Measurements from ENCODE around the gene MB21D2. TPM values are rescaled to one million over a fixed set of nuclear protein-coding genes. Genes with fewer than 3 reads are reported as not detected.

MB21D2 gene
- total and polyA plus RNA-seq, 2 experiments from 2014 or later = 8.1 to 35.9 TPM

GRCh38 chr3:192928016-192928415, 10.4 kb upstream of the MB21D2 start:
- no peak overlapping the region for H3K27ac Mint-ChIP-seq
- TF ChIP-seq ZNF331 (CRISPR knock-in tag; IDR thresholded peaks at IDR 0.05; ENCODE audit: low read depth) = no peak
- TF ChIP-seq ZNF114 (CRISPR knock-in tag; IDR thresholded peaks at IDR 0.05) = no peak
- no peak for TF ChIP-seq NANOG (IDR thresholded peaks at IDR 0.05; ENCODE audit: borderline replicate concordance)
- no peak for TF ChIP-seq EZH2phosphoT487 (IDR thresholded peaks at IDR 0.05; ENCODE audit: unreplicated experiment)
- TF ChIP-seq STAT1 (IDR thresholded peaks at IDR 0.05; ENCODE audit: unreplicated experiment) = no peak
- no peak for TF ChIP-seq CREB1 (CRISPR knock-in tag; IDR thresholded peaks at IDR 0.05; ENCODE audit: low read depth)
- no peak for TF ChIP-seq CTCF (conservative IDR thresholded peaks at IDR 0.05; ENCODE audit: low read depth in 2 of 2)
- TF ChIP-seq POLR2AphosphoS5 (IDR thresholded peaks at IDR 0.05; ENCODE audit: low read depth) = no peak
- TF ChIP-seq REST (IDR thresholded peaks at IDR 0.05; ENCODE audit: unreplicated experiment) = no peak
- no peaks in the 10 kb centered on the region for H3K79me2 ChIP-seq (replicated peaks; ENCODE audit: insufficient read depth)
- ATAC-seq (no peak), DNase-seq (ENCODE audit: low spot score) (no peak)
- no peak overlapping the region for H3K4me3 Mint-ChIP-seq
- H3K27ac ChIP-seq (ENCODE audit: low read depth) = no peak overlapping the region
- H2AFZ ChIP-seq = no peak overlapping the region
- H3K4me2 ChIP-seq = no peak overlapping the region
- H3K9me2 ChIP-seq (ENCODE audit: insufficient read depth) = no peaks in the 10 kb centered on the region
- no peaks in the 10 kb centered on the region for H3K36me3 Mint-ChIP-seq (ENCODE audit: low read depth)
- H3K27me3 Mint-ChIP-seq (ENCODE audit: insufficient read depth, low read depth, poor library complexity) = no peaks in the 10 kb centered on the region
- no peak overlapping the region for H3K4me3 ChIP-seq
- H3K36me3 ChIP-seq (ENCODE audit: insufficient read depth) = no peaks in the 10 kb centered on the region
- H3K9me3 Mint-ChIP-seq = no peaks in the 10 kb centered on the region
- H3F3A ChIP-seq (replicated peaks; ENCODE audit: low read depth) = no peaks in the 10 kb centered on the region
- H3K4me1 ChIP-seq (ENCODE audit: insufficient read depth) = peaks cover 12% of the 10 kb centered on the region
- H3K27me3 ChIP-seq (ENCODE audit: insufficient read depth) = no peaks in the 10 kb centered on the region
- H4K20me1 ChIP-seq (replicated peaks; ENCODE audit: insufficient read depth) = no peaks in the 10 kb centered on the region
- peaks cover 19% of the 10 kb centered on the region for H3K4me1 Mint-ChIP-seq

GRCh38 chr3:192927016-192927415, 9.4 kb upstream of the MB21D2 start:
- H3K4me1 ChIP-seq (ENCODE audit: insufficient read depth) = peaks cover 22% of the 10 kb centered on the region
- no peak for ATAC-seq
- H4K20me1 ChIP-seq (replicated peaks; ENCODE audit: insufficient read depth) = no peaks in the 10 kb centered on the region
- Mint-ChIP-seq H3K4me1 (peaks cover 27% of the 10 kb centered on the region), H3K36me3 (ENCODE audit: low read depth) (no peaks in the 10 kb centered on the region), H3K9me3 (no peaks in the 10 kb centered on the region), H3K27ac (no peak overlapping the region), H3K4me3 (no peak overlapping the region), H3K27me3 (ENCODE audit: insufficient read depth, low read depth, poor library complexity) (no peaks in the 10 kb centered on the region)
- no peak overlapping the region for H3K4me2 ChIP-seq
- DNase-seq (ENCODE audit: low spot score) = no peak
- no peak overlapping the region for H3K4me3 ChIP-seq
- H3K79me2 ChIP-seq (replicated peaks; ENCODE audit: insufficient read depth) = no peaks in the 10 kb centered on the region
- H2AFZ ChIP-seq = no peak overlapping the region
- no peaks in the 10 kb centered on the region for H3K27me3 ChIP-seq (ENCODE audit: insufficient read depth)
- no peaks in the 10 kb centered on the region for H3K36me3 ChIP-seq (ENCODE audit: insufficient read depth)
- no peaks in the 10 kb centered on the region for H3F3A ChIP-seq (replicated peaks; ENCODE audit: low read depth)
- H3K27ac ChIP-seq (ENCODE audit: low read depth) = no peak overlapping the region; the same call in 1 of the 2 replicates
- no peaks in the 10 kb centered on the region for H3K9me2 ChIP-seq (ENCODE audit: insufficient read depth)
- TF ChIP-seq ZNF331 (CRISPR knock-in tag; IDR thresholded peaks at IDR 0.05; ENCODE audit: low read depth) (no peak), POLR2AphosphoS5 (IDR thresholded peaks at IDR 0.05; ENCODE audit: low read depth) (no peak), ZNF462 (CRISPR knock-in tag; IDR thresholded peaks at IDR 0.05) (no peak), CREB1 (CRISPR knock-in tag; IDR thresholded peaks at IDR 0.05; ENCODE audit: low read depth) (no peak), EZH2 (IDR thresholded peaks at IDR 0.05; ENCODE audit: low read depth, unreplicated experiment) (no peak), JUNB (IDR thresholded peaks at IDR 0.05; ENCODE audit: unreplicated experiment) (no peak)

Data from GM23338 (cell line).